ENCODE data around the gene WDR17.

The WDR17 gene

GRCh38 chr4:176034499-176034898 is 31.1 kb upstream of the WDR17 start:
- peak; percentile 7 for DNase-seq (ENCODE audit: extremely low read depth, low read depth)
- no peak overlapping the region for H3K4me3 ChIP-seq (replicated peaks; ENCODE audit: low read depth, low read length)
- peak; percentile 6 for TF ChIP-seq CTCF (IDR thresholded peaks at IDR 0.05; ENCODE audit: low read depth, low read length, missing control alignments)

GRCh38 chr4:176034936-176035335 is 30.7 kb upstream of the WDR17 start:
- no peak for DNase-seq (ENCODE audit: extremely low read depth, low read depth)
- no peak for TF ChIP-seq CTCF (IDR thresholded peaks at IDR 0.05; ENCODE audit: low read depth, low read length, missing control alignments)
- no peak overlapping the region for H3K4me3 ChIP-seq (replicated peaks; ENCODE audit: low read depth, low read length)

GRCh38 chr4:176036585-176037205 is 28.9 kb upstream of the WDR17 start:
- no peak overlapping the region for H3K4me3 ChIP-seq (replicated peaks; ENCODE audit: low read depth, low read length)
- no peak for DNase-seq (ENCODE audit: extremely low read depth, low read depth)
- TF ChIP-seq CTCF (IDR thresholded peaks at IDR 0.05; ENCODE audit: low read depth, low read length, missing control alignments), result no peak

- no peak for TF ChIP-seq CTCF (IDR thresholded peaks at IDR 0.05; ENCODE audit: low read depth, low read length, missing control alignments)
- DNase-seq (ENCODE audit: extremely low read depth, low read depth), result no peak
- no peak overlapping the region for H3K4me3 ChIP-seq (replicated peaks; ENCODE audit: low read depth, low read length)
These were observed 26.9 kb upstream of the WDR17 start for GRCh38 chr4:176038789-176039188.

GRCh38 chr4:176042195-176042594 is 23.4 kb upstream of the WDR17 start:
- DNase-seq (ENCODE audit: extremely low read depth, low read depth), result no peak
- no peak for TF ChIP-seq CTCF (IDR thresholded peaks at IDR 0.05; ENCODE audit: low read depth, low read length, missing control alignments)
- no peak overlapping the region for H3K4me3 ChIP-seq (replicated peaks; ENCODE audit: low read depth, low read length)

GRCh38 chr4:176043838-176044588 is 21.6 kb upstream of the WDR17 start:
- no peak for DNase-seq (ENCODE audit: extremely low read depth, low read depth)
- no peak for TF ChIP-seq CTCF (IDR thresholded peaks at IDR 0.05; ENCODE audit: low read depth, low read length, missing control alignments)
- H3K4me3 ChIP-seq (replicated peaks; ENCODE audit: low read depth, low read length), result no peak overlapping the region

All from HFF-Myc (cell line).